ENCODE measurements around the gene KLF15. TPM values are rescaled to one million over a fixed set of nuclear protein-coding genes. Genes with fewer than 3 reads are reported as not detected.

The KLF15 gene
- total and polyA plus RNA-seq, 8 donors, result 5.4 to 14.8 (median 9.7) TPM

- intact Hi-C loops (cut with DNase I), result no loop called here
- ATAC-seq (no peak), DNase-seq (peak in 2 of 4 donors; percentile 31 to 50)
- Histone ChIP-seq H3K27ac (peak overlapping the region in 1 of 2 donors; percentile 56), H3K4me1 (peaks cover 18 to 55% of the 10 kb centered on the region in 2 donors), H3K4me3 (no peak overlapping the region), H3K27me3 (peaks cover 0 to 48% of the 10 kb centered on the region in 2 donors), H3K9me3 (no peaks in the 10 kb centered on the region), H3K36me3 (peaks cover 0 to 10% of the 10 kb centered on the region in 2 donors)
- no peak for TF ChIP-seq CTCF (IDR thresholded peaks at IDR 0.05)
Measured at GRCh38 chr3:126353694-126354321, 3.4 kb downstream of the KLF15 start.

GRCh38 chr3:126352476-126353454 lies 4.4 kb downstream of the KLF15 start:
- intact Hi-C loops (cut with DNase I), result no loop called here
- peaks cover 0 to 38% of the 10 kb centered on the region in 2 donors for H3K27me3 ChIP-seq
- peaks cover 0 to 10% of the 10 kb centered on the region in 2 donors for H3K36me3 ChIP-seq
- DNase-seq, result peak in 2 of 4 donors; percentile 63 to 81
- ATAC-seq, result peak; percentile 30
- peaks cover 18 to 50% of the 10 kb centered on the region in 2 donors for H3K4me1 ChIP-seq
- H3K9me3 ChIP-seq, result no peaks in the 10 kb centered on the region
- H3K4me3 ChIP-seq, result no peak overlapping the region
- peak overlapping the region; percentile 18 to 56 for H3K27ac ChIP-seq
- no peak for TF ChIP-seq CTCF (IDR thresholded peaks at IDR 0.05)

- H3K27ac ChIP-seq, result peak overlapping the region in 1 of 2 donors; percentile 18
- peaks cover 18 to 46% of the 10 kb centered on the region in 2 donors for H3K4me1 ChIP-seq
- no peaks in the 10 kb centered on the region for H3K9me3 ChIP-seq
- intact Hi-C loops (cut with DNase I), result no loop called here
- H3K36me3 ChIP-seq, result peaks cover 0 to 13% of the 10 kb centered on the region in 2 donors
- H3K4me3 ChIP-seq, result no peak overlapping the region
- TF ChIP-seq CTCF (IDR thresholded peaks at IDR 0.05), result no peak
- DNase-seq (peak in 2 of 4 donors; percentile 26 to 53), ATAC-seq (no peak)
- peaks cover 0 to 32% of the 10 kb centered on the region in 2 donors for H3K27me3 ChIP-seq
Measured at GRCh38 chr3:126351771-126352475, 5.3 kb downstream of the KLF15 start.

GRCh38 chr3:126351086-126351770 lies 6.0 kb downstream of the KLF15 start:
- Histone ChIP-seq H3K4me1 (peaks cover 18 to 39% of the 10 kb centered on the region in 2 donors), H3K9me3 (no peaks in the 10 kb centered on the region), H3K27ac (no peak overlapping the region), H3K27me3 (peaks cover 0 to 25% of the 10 kb centered on the region in 2 donors), H3K36me3 (peaks cover 0 to 16% of the 10 kb centered on the region in 2 donors), H3K4me3 (no peak overlapping the region)
- no peak for TF ChIP-seq CTCF (IDR thresholded peaks at IDR 0.05)
- ATAC-seq (no peak), DNase-seq (peak in 1 of 4 donors; percentile 22)
- intact Hi-C loops (cut with DNase I), result no loop called here
